Motor neuron (in vitro differentiated cells): ENCODE data around the gene ITGA8. TPM values are rescaled to one million over a fixed set of nuclear protein-coding genes. Genes with fewer than 3 reads are reported as not detected.
A peak's percentile ranks its signal among the peaks of the same experiment; 100 is the strongest.

Experiments
- ATAC-seq, 8 experiments: fragments of 200-7000 bp; cut with Tn5 transposase; replicated peaks in 6 of 8; 2 replicates each; pipeline ENCODE4 v1.8.0; 2021; ENCODE audit warnings: mild to moderate bottlenecking in 8 of 8, moderate library complexity in 8 of 8
- H3K27ac ChIP-seq, 2 donors: fragments of 250-450 bp; sonication (Bioruptor Pico); 2 replicates each; pipeline ENCODE4 v1.9.0; 2021; ENCODE audit warnings: antibody characterized with exemption in 2 of 2, mild to moderate bottlenecking in 2 of 2, moderate library complexity in 1 of 2
- H3K4me1 ChIP-seq, 2 donors: fragments of 250-450 bp; sonication (Bioruptor Pico); replicated peaks in 1 of 2; 2 replicates each; pipeline ENCODE4 v1.6.1; 2021; ENCODE audit warnings: antibody characterized with exemption in 2 of 2, mild to moderate bottlenecking in 2 of 2, moderate library complexity in 1 of 2
- H3K4me3 ChIP-seq, 5 donors: fragments of 250-450 bp; sonication (Bioruptor Pico); 2 replicates each; pipeline ENCODE4 v1.9.0; 2021; ENCODE audit warnings: antibody characterized with exemption in 5 of 5, mild to moderate bottlenecking in 5 of 5, moderate library complexity in 4 of 5
- WGBS, 10 experiments: fragments of 450-650 bp; shearing (Covaris generic); methylation state at CpG; one replicate each; pipeline ENCODE4 v1.0.0; 2022; 5-methylcytosine and 5-hydroxymethylcytosine counted together
- in situ Hi-C, 9 experiments: fragments of 400-800 bp; cut with MboI; loops; one replicate each; pipeline ENCODE4 v1.15.0; 2021; ENCODE audit warnings: low sequenced_read_pairs in 9 of 9, low pct_unique_long_range_greater_than_20kb in 2 of 9; ENCODE audit not compliant: unreplicated experiment in 9 of 9
- total RNA-seq, 8 experiments: library from RNA; unstranded; fragments of 300-600 nt; gene quantifications; 2 replicates each; pipeline versions ENCODE4 v1.2.3 to v1.2.4, GENCODE V29; 2022

The ITGA8 gene
- total RNA-seq, 8 experiments from 2014 or later = 0.33 to 19.0 (median 1.3) TPM

DNA sequence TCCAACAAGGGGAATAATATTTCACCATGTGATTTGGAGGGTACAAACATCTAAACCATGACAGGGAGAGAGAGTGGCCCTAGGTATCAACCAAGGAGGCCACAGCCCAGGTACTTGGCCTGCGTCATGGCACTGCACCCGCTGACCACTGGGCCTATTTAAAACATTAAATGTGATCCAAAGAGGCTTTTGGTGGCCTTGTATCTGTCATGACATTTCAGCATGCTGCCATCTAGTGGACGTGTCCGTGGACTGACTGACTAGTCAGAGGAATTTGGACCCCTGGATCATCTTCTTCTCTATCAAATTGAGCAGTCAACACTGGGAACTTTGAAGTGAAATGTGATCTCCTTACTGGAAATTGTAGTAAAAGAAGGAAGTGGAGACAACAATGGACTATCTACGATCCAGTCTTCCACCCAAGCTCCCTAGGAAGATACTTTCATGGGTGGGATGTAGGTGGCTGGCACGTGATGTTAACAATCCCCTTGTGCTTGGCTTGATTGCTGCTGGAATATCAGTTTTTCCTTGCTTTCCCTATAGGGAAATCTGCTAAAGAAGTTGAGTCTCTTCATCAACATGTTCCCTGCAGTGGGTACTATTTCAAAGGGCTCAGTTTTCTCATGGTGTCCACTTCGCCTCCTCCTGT, 24.6 kb upstream of the ITGA8 start:
- Histone ChIP-seq H3K4me3 (no peak overlapping the region), H3K27ac (no peak overlapping the region), H3K4me1 (peaks cover 0 to 5% of the 10 kb centered on the region in 2 donors)
- peak in 3 of 8 experiments; percentile 65 to 76 (median 74) for ATAC-seq
- in situ Hi-C loops = no loop called here
- 7 to 53% (median 35%) methylated on average over 2 to 7 of the region's 7 CpGs; no CpG with 5 or more reads in 2 of the 10 experiments for WGBS, 10 experiments

- no peak overlapping the region for H3K4me3 ChIP-seq
- no peak overlapping the region for H3K27ac ChIP-seq
- in situ Hi-C loops = no loop called here
- H3K4me1 ChIP-seq = peaks cover 0 to 5% of the 10 kb centered on the region in 2 donors
- ATAC-seq = no peak
- WGBS, 10 experiments = 17 to 83% (median 65%) methylated on average over 1 to 2 of the region's 2 CpGs; no CpG with 5 or more reads in 4 of the 10 experiments
Measured at GRCh38 chr10:15743443-15743842, 23.7 kb upstream of the ITGA8 start.

DNA sequence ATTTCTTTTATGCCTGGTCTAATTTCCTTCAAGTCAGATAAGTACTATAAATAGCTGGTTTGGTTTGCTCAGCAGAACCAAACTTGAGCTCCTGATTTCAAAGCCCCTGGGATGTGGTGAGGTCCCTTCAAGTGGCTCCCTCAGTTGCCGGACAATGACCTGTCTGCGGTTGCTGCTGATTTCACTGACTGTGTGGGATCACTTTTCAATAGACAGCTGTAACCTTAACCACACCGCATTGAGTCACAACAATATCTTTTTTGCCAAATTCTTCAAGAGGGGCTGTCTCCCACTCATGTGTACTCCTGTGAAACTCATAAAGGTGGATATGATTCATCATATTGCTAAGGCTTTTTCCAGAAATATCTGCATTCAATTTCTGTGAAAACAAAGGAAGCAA, 23.1 kb upstream of the ITGA8 start:
- Histone ChIP-seq H3K4me3 (no peak overlapping the region), H3K4me1 (no peaks in the 10 kb centered on the region), H3K27ac (no peak overlapping the region)
- ATAC-seq = no peak
- WGBS, 10 experiments = 47 to 100% (median 93%) methylated on average over 2 to 3 of the region's 3 CpGs; no CpG with 5 or more reads in 2 of the 10 experiments
- in situ Hi-C loops = no loop called here

DNA sequence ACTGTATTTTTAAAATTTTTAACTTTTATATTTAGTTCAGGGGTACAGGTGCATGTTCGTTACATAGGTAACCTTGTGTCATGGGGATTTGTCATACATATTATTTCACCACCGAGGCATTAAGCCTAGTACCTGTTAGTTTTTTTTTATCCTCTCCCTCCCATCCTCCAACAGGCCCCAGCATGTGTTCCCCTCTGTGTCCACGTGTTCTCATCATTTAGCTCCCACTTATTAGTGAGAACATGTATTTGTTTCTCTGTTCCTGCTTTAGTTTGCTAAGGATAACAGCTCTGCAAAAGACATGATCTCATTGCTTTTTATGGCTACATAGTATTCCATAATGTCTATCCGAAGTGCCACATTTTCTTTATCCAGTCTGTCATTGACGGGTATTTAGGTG, 22.4 kb upstream of the ITGA8 start:
- 19 to 81% (median 54%) methylated on average over 2 to 4 of the region's 5 CpGs for WGBS, 10 experiments
- no peak overlapping the region for H3K4me3 ChIP-seq
- no peaks in the 10 kb centered on the region for H3K4me1 ChIP-seq
- H3K27ac ChIP-seq = no peak overlapping the region
- in situ Hi-C loops = no loop called here
- no peak for ATAC-seq

- no peak overlapping the region for H3K4me3 ChIP-seq
- no peak for ATAC-seq
- no peaks in the 10 kb centered on the region for H3K4me1 ChIP-seq
- H3K27ac ChIP-seq = no peak overlapping the region
- 65 to 93% (median 88%) methylated on average over 2 to 5 of the region's 5 CpGs for WGBS, 10 experiments
- in situ Hi-C loops = no loop called here
Measured at GRCh38 chr10:15741581-15741980, 21.9 kb upstream of the ITGA8 start.

GRCh38 chr10:15740261-15740660, 20.5 kb upstream of the ITGA8 start:
- ATAC-seq = no peak
- Histone ChIP-seq H3K4me3 (no peak overlapping the region), H3K4me1 (no peaks in the 10 kb centered on the region), H3K27ac (no peak overlapping the region)
- 64 to 100% (median 86%) methylated on average over 2 to 6 of the region's 6 CpGs for WGBS, 10 experiments
- in situ Hi-C loops = no loop called here

GRCh38 chr10:15739254-15739970, 19.7 kb upstream of the ITGA8 start:
- in situ Hi-C loops = no loop called here
- no peak overlapping the region for H3K27ac ChIP-seq
- WGBS, 10 experiments = 21 to 90% (median 82%) methylated on average over 1 to 8 of the region's 9 CpGs
- H3K4me1 ChIP-seq = no peaks in the 10 kb centered on the region
- no peak for ATAC-seq
- no peak overlapping the region for H3K4me3 ChIP-seq

- 0 to 100% (median 85%) methylated on average over 1 to 10 of the region's 10 CpGs for WGBS, 10 experiments
- ATAC-seq = no peak
- no peak overlapping the region for H3K4me3 ChIP-seq
- no peak overlapping the region for H3K27ac ChIP-seq
- in situ Hi-C loops = no loop called here
- no peaks in the 10 kb centered on the region for H3K4me1 ChIP-seq
Measured at GRCh38 chr10:15738270-15738925, 18.7 kb upstream of the ITGA8 start.

DNA sequence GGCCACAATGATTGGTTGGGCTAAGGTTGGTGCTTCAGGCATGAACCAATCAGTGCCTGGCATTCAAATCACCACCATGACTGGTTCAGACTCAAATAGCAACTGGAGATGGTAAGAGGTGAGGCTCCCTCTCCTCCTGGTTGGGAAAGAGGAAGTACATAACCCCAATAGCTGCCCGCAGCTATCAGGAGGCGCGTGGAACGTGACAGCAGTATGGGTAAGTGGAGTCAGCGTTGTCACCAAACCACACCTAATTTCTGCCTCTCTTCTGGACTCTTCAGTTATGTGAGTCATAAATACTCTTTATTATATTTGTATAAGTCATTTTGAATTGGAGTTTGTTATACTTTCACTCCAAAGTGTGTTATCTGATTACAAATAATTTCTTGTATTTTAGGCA, 17.9 kb upstream of the ITGA8 start:
- no peaks in the 10 kb centered on the region for H3K4me1 ChIP-seq
- 11 to 100% (median 91%) methylated on average over 1 to 5 of the region's 5 CpGs; no CpG with 5 or more reads in 4 of the 10 experiments for WGBS, 10 experiments
- in situ Hi-C loops = no loop called here
- ATAC-seq = peak in 1 of 8 experiments; percentile 69
- H3K27ac ChIP-seq = no peak overlapping the region
- H3K4me3 ChIP-seq = no peak overlapping the region

DNA sequence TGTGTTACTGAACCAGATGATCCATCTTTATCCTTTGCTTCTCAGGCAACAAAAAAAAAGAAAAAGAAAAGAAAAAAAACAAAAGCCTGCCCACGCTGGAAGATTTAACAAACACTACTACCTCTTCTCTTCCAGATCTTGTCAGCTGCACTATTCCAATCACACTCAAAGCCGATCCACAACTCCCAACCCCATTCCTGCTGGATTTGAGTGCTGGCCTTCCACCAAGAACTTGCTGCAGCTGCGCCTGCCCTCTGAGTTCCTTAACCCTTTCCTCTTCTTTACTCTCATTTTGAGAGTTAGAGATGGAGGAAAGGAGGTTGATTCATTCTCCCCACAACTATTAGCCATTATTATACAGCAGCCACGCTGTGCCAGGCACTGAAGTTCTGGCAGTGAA, 16.0 kb upstream of the ITGA8 start:
- no peaks in the 10 kb centered on the region for H3K4me1 ChIP-seq
- ATAC-seq = no peak
- WGBS, 10 experiments = 0 to 93% (median 48%) methylated on average over 1 to 4 of the region's 4 CpGs; no CpG with 5 or more reads in 2 of the 10 experiments
- in situ Hi-C loops = no loop called here
- H3K27ac ChIP-seq = no peak overlapping the region
- no peak overlapping the region for H3K4me3 ChIP-seq

GRCh38 chr10:15730341-15730740, 10.6 kb upstream of the ITGA8 start:
- H3K4me3 ChIP-seq = no peak overlapping the region
- WGBS, 10 experiments = 60 to 100% (median 98%) methylated on average over 1 to 2 of the region's 2 CpGs; no CpG with 5 or more reads in 1 of the 10 experiments
- in situ Hi-C loops = no loop called here
- no peak overlapping the region for H3K27ac ChIP-seq
- H3K4me1 ChIP-seq = no peaks in the 10 kb centered on the region
- ATAC-seq = no peak

DNA sequence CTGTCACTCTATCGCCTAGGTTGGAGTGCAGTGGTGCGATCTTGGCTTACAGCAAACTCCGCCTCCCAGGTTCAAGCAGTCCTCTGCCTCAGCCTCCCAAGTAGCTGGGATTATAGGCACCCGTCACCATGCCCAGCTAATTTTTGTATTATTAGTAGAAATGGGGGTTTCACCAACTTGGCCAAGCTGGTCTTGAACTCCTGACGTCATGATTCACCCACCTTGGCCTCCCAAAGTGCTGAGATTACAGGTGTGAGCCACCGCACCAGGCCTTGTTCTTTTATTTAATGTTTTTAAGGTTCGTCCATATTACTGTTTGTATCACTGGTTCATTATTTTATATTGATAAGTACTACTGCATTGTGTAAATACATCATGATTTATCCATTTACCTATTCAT, 10.2 kb upstream of the ITGA8 start:
- peaks cover 0 to 3% of the 10 kb centered on the region in 2 donors for H3K4me1 ChIP-seq
- no peak overlapping the region for H3K27ac ChIP-seq
- in situ Hi-C loops = loop anchor here in 7 of 9 experiments (10.0 kb wide), 2 partner anchors 285 to 295 kb away; no protein-coding TSS in a partner anchor
- H3K4me3 ChIP-seq = no peak overlapping the region
- WGBS, 10 experiments = 64 to 100% (median 93%) methylated on average over 1 to 7 of the region's 7 CpGs; no CpG with 5 or more reads in 1 of the 10 experiments
- no peak for ATAC-seq

DNA sequence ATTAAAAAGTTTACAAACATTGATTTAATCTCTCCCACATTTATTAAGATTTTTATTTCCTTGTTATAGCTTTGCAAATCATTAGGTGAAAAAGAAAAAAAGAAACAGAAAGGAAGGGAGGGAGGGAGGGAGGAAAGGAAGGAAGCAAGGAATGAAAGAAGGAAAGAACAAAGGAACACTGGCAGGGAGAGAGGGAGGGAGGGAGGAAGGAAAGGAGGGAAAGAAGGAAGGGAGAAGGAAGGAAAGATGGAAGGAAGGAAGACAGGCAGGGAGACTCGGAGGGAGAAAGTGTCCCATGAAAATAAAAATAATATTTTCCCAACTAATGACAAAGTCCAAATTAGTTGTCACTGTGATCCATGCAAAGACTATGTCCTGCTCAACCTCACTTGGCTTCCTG, 6.3 kb upstream of the ITGA8 start:
- Histone ChIP-seq H3K4me1 (peaks cover 0 to 6% of the 10 kb centered on the region in 2 donors), H3K27ac (no peak overlapping the region), H3K4me3 (no peak overlapping the region)
- in situ Hi-C loops = loop anchor here in 7 of 9 experiments (10.0 kb wide), 2 partner anchors 281 to 291 kb away; no protein-coding TSS in a partner anchor
- 40 to 100% (median 83%) methylated on average over 1 of the region's 1 CpG; no CpG with 5 or more reads in 3 of the 10 experiments for WGBS, 10 experiments
- no peak for ATAC-seq
